DMS153 treated with DMSO at 0.1 percent for 48 hours (cell line): ENCODE measurements around the gene PTPRG.

Experiments
- DNase-seq: peaks from one replicate; lab custom pipeline; 2025; ENCODE audit not compliant: unreplicated experiment; lab: John Stamatoyannopoulos, UW

Gene PTPRG

DNA sequence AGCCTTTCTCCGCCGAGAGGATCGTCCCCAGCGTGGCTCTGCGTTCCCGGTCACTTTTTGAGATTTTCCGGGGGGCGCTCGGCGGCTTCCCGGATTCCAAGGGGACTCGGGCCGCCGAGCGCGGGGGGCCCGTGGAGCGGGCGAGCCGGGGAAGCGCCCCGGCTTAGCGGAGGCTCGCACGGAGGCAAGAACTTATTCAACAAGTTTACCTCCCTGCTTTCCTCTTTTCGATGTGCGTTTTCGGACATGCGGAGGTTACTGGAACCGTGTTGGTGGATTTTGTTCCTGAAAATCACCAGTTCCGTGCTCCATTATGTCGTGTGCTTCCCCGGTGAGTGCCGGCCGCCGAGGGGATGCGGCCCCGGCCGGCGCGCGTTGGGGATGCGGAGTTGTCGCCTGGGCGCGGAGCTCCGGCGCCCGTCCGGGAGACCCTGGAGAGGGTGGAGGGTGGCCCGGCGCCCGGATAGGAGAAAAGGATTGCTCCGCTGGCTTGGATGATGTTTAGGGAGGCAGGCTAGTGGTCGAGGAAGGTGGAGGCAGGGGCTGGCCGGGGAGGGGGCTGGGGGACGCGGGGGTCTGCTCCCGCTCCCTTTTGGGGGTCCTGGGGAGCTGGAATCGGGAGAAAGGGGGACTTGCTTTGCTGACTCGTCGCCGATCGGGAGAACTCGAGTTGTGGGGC lies 810 bp downstream of the PTPRG start:
- no peak for DNase-seq

DNA sequence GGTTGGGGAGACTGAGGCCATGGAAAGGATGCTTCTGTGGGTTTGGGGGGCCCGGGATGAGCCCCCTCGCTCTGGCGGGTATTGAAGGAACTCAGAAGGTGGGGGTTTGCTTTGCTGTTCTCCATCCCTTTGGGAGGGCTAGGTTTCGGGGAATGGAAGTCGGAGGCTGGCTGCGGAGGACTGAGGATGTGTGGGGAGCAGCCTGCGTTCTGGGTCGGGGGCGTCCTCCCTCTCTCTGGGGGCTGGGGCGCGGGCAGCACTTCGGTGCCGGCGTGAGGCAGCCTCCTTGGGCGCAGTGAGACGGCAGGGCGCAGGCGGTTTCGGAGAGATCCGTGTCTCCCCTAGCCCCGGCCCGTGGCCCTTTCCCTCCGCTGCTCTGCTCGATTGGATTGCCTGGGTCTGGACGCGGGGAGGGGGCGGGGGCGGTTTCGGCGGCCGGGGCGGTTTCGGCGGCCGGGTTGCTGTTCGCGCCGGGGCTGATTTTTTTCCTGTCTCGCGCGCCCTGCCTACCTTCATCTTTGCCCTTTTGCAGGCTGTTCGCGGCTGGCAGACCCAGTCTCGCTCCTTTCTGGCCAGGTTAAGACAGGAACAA lies 1.4 kb downstream of the PTPRG start:
- no peak for DNase-seq

- DNase-seq: no peak
Measured at GRCh38 chr3:61563313-61564271, 2.2 kb downstream of the PTPRG start.

GRCh38 chr3:61564395-61565059 lies 3.2 kb downstream of the PTPRG start:
- peak; percentile 26 for DNase-seq

DNA sequence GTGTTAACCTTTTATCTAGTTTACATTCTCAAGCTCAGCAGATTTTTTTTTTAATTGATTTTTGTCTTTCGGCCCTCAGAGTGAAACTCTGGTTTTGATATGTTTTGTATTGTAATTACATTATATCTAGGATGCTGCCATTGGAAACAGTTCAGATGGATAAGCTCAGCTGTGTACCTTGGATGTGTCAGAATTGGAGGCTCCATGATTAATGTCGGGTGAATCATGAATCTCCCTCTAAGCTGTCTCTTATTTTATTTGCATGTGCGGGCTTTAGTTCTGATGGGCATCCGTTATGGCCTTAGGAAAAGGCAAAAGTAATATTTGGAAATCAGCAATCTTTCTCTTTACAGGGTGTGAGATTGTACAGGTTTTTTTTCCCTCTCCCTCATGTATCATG lies 4.2 kb downstream of the PTPRG start:
- no peak for DNase-seq

DNA sequence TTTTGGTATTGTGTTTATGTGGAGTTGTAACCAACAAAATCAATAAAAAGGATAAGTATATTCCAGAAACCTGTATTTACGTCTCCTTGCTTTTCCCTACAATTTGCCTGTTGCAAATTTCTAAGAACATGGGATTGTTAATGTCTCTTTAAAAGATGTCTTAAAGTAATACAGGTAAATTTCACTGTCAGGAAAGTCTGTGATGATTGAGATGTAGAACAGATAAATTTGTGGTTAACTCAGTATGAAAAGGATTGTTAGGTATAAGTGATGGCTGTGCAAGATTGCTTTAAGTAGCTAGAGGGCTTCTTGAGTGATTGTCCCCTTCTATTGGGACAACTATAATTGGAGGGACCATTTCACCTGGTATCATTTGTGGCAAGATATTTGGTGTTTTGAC lies 6.8 kb downstream of the PTPRG start:
- DNase-seq: no peak

- no peak for DNase-seq
Measured at GRCh38 chr3:61569856-61570580, 8.6 kb downstream of the PTPRG start.

- DNase-seq: no peak
Measured at GRCh38 chr3:61570813-61571212, 9.4 kb downstream of the PTPRG start.

GRCh38 chr3:61571516-61572336 lies 10.4 kb downstream of the PTPRG start:
- no peak for DNase-seq

GRCh38 chr3:61572879-61573278 lies 11.5 kb downstream of the PTPRG start:
- no peak for DNase-seq

- DNase-seq: no peak
Measured at GRCh38 chr3:61573441-61573840, 12.1 kb downstream of the PTPRG start.

- no peak for DNase-seq
Measured at GRCh38 chr3:61574854-61575253, 13.5 kb downstream of the PTPRG start.

DNA sequence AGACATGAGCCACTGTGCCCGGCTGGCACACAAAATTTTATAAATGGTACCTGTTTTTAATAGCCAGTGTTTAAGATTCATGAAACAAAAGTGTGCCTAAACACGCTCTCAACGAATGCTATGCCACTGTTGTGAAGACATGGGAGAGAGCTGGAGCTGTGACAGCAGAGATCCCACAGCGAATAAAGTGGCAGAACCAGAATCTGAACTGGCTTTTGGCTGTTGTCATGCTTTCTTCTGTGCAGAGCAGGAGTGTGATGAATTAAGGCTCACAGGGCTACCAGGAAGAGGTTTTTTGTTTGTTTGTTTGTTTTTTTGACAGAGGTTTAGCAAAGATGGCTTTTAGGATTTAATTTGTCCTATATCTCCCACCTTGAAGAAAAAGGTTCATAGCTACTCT lies 14.5 kb downstream of the PTPRG start:
- no peak for DNase-seq

DNA sequence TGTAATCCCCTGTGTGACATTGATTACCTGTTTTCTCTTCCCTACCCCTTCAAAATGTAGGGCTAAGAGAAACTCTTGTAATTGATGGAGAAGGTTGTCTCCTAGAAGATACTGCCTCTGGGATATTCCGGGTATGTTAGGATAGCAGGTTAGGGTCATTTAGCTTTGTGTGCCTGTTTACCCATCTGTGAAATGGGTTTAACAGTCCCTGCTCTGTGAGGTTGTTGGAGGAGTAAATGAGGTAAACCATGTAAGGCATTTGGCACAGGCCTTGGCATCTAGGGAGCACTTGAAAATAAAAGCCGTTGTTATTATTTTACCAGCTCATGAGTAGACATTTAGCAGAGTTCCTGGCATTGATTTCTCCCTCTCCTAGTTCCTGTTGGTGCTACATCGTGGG lies 16.4 kb downstream of the PTPRG start:
- no peak for DNase-seq

- no peak for DNase-seq
Measured at GRCh38 chr3:61578667-61579367, 17.4 kb downstream of the PTPRG start.

GRCh38 chr3:61579685-61580084 lies 18.3 kb downstream of the PTPRG start:
- DNase-seq: no peak

DNA sequence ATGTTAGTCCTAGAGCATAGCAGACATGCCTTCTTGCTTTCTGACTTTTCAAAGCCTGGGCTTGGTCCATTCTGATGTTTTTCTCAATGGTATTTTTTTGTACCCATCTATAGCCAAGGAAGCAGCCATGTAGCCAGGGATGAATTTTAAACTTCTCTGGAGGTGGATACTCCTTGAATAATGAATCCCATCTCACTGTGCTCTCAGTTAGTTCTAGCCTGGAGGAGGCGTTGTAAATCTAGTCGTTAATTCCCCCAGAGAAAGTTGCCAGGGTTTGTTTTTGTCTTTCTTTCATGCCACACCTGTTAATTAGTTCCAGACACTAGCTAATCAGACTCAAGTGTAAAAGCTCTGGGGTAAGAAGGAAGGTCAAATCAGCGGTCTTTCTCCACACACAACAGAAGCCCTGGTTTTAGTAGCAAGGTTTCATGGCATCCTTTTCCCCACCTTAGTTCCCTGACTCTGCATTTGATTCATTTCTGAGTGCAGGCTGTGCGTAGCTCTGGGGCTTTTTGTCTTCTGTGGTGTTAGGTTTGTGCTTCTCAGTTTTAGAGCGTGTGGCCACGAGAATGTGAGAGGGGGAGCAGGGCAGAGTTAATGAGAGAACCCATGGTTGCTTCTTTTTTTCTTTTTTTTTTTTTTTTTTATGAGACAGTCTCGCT lies 19.7 kb downstream of the PTPRG start:
- no peak for DNase-seq

DNA sequence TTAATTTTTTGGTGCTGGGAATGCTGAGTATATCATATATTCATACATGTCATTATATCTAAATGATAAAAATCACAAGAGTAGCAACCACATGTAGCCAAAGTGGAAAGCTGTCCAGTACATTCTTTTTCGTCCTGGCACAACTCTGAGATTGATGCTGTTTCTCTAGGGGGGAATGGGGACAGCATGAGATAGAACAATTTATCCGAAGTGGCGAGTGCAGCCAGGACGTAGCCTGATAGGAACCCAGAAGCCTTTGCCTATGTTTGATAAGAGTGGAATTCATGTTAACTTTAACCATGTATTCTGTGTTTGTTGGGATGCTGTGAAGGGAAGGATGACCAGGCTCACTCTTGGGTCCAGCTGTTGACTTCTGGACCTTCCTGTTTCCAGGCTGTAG lies 20.9 kb downstream of the PTPRG start:
- no peak for DNase-seq

DNA sequence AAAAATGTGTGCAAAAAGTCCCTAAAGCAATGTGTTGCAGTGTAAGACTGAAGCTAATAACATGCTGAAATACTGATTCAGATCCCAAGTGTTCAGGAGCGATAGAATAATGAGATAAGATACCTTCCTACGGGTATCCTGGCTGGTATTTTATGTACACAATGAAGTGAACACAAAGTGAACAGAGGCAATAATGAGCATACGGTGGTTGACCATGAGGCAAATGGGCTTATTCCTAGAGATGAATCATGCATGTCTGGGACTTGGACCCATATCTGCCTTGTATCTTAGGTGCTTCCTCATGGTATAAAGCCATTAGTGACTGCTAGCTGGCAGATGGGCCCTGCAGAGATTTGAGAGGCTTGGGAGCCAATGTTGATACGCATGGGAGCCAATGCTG lies 21.5 kb downstream of the PTPRG start:
- no peak for DNase-seq
